GM20431 (cell line): Measurements from ENCODE around the gene MRAP.

Experiments used
- in situ Hi-C: fragments of 300-500 bp; cut with MseI, MboI; formaldehyde crosslinking; loops from one replicate; pipeline ENCODE4 v1.15.0; 2020; ENCODE audit warnings: low sequenced_read_pairs; ENCODE audit not compliant: unreplicated experiment

The MRAP gene

DNA sequence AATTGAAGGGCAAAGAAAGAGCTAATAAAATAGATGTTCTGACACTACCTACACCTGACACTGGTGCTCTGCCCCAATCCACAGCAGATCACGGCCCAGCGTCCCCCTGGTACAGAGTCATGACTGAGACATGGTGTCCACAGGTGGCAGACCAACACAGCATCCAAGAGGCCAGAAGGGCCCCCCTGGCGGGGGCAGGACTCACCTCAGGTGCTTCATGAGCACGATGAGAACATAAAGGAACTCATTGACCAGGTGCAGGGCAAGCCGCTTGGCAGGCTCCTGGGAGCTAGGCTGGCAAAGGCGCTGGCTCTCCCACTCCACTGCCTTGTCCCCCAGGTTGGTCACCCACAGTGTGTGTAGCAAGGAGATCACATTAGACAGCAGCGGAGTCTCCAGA, 20.4 kb downstream of the MRAP start:
- in situ Hi-C loops: no loop called here

DNA sequence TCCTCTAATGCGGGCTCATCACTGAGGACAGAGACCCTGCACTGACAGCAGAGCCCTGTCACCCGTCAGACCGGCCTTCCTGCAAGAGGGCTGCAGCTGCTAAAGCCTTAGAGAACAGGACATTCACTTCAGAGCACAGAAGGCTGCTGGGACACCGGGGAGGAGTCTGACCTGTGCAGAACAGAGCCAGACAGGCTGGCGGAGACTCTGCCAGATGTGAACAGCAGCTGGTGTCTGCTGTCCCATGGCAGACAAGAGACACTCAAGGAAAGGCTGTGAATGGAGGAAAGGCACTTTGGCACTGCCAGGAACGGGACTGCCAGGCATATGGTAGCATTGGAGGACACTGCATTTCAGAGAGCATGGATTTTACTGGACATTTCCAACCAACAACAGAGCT, 21.4 kb downstream of the MRAP start:
- in situ Hi-C loops: no loop called here

DNA sequence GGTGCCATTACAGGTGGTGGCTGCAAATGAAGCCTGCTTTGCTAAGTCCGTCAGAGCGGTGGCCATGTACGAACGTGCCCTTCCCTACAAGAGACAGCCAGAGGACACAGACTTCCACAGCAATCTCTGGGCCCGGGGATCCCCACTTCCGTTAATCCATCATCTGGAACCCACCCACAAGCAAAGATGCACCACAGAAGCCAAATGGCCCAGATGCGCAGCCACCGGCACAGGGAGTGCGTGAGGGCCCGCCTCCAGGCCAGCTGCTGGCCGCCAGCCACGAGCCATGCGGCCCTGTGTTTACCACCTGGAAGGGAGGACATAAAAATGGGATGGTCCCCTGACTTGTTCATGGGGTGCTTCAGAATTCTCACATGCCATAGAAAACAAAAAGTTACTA, 22.1 kb downstream of the MRAP start:
- in situ Hi-C loops: no loop called here

DNA sequence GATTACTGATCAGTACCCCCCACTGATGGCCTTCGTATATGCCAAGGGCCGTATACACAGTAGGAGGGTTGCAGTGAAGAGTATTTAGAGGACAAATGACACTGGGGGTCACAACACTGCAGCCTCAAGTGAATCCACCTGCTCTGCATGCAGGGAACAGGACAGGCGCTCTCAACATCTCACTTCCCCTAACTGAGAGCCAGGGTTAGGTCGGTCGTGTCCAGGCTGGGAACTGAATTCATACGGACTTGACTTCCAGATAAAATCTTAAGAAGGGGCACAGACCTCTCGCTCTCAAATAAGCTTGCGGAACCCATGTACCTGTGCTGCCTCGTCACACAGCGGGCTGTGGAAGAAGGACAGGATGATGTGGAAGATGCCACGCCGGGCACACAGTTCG, 22.8 kb downstream of the MRAP start:
- in situ Hi-C loops: no loop called here

- in situ Hi-C loops: no loop called here
These were observed 23.4 kb downstream of the MRAP start for GRCh38 chr21:32322103-32322502.

GRCh38 chr21:32322676-32323075, 24.0 kb downstream of the MRAP start:
- in situ Hi-C loops: no loop called here

DNA sequence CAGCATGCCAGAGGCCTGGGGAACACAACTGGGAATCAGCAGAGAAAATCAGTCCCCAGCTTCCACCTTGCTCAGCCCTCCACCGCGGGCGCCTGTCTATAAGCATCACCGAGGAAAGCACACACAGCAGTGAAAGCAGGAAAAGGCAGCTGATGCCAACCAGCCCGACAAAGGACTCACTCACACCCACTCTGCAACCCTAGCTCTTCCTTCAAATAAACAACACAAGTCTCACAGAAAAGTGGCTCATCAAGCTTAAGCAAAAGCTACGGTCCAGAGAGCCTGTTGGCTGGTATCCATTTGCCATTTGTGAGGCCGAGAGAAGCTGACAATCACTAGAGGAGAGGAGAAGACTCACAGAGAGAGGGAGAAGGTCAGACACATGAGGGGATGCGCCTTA, 27.1 kb downstream of the MRAP start:
- in situ Hi-C loops: no loop called here

DNA sequence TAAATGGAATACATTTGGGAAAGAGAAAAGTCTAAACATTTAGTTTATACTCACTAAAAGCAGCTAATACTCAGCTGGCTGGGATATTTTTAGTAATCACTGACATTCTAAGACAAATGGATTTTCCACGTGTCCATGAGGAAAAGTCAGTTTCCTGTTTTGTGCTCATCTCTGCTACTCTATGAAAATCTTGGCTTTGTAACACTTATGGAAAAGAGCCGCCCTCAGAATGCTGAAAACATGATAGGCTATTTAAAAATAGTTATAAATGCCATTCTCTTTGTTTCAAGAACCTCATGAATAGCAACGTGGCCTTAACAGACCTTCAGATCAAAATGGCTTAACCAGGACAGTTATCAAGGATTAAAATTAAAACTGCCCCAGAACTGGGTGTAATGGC, 29.9 kb downstream of the MRAP start:
- in situ Hi-C loops: no loop called here

- in situ Hi-C loops: no loop called here
These were observed 30.7 kb downstream of the MRAP start for GRCh38 chr21:32329331-32329730.

- in situ Hi-C loops: no loop called here
These were observed 31.1 kb downstream of the MRAP start for GRCh38 chr21:32329776-32330175.

GRCh38 chr21:32330784-32331311, 32.2 kb downstream of the MRAP start:
- in situ Hi-C loops: no loop called here

- in situ Hi-C loops: no loop called here
These were observed 33.0 kb downstream of the MRAP start for GRCh38 chr21:32331444-32332305.

- in situ Hi-C loops: no loop called here
These were observed 33.9 kb downstream of the MRAP start for GRCh38 chr21:32332463-32332951.

DNA sequence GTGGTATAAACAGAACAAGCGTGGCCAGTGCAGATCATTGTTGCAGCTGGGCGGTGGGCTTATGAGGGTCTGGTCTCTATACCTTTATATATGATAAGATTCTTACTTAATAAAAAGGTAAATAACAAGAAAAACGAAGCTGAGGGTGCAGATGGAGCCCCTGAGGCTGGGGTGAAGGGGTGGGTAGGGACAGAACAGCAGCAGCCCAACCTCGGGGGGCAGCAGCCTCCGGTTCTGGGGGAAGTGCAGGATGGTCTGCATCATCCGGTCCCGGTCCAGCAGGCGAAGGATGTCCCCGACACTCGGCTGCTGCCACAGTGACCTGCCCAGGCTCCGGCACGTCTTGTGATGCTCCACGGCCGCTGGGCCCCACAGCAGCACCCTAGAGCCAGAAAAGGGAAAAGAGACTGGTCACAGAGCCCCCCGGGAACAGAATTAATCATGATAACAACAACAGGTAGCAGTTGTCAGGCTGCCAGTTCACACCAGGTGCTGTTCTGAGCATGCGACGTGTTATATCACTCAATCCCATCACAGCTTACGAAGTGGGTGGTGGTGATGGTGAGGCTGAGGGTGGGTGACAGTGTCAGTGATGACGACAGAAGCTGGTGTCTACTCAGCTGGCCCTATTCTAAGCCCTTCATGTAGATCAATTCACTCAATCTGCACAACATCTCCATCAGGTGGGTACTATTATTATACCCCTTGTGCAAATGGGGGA, 35.5 kb downstream of the MRAP start:
- in situ Hi-C loops: no loop called here

DNA sequence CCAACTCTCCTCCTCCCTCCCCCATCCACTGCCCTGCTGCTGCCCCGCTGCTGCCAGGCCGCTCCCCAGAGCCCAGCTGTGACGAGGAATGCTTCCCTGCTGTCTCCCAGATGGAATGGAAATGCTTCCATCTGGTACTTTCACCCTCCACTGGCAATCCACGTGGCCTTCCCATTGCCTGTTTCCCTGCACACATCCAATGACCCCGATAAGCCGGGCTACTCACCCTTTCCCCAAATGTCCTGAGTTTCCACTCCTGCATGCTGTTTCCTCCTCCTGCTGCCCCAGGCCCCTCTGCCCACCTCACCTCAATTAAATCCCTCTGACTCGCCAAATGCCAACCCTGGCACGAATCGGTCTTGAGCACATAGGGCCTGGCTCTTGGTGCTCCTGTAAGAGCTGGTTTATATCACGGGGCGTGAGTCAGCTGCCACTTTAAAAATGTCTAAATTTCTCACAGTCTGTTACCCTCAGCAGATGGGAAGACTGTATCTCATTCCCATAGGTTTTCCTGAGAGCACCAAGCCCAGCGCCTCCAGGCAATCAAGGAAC, 36.4 kb downstream of the MRAP start:
- in situ Hi-C loops: no loop called here

DNA sequence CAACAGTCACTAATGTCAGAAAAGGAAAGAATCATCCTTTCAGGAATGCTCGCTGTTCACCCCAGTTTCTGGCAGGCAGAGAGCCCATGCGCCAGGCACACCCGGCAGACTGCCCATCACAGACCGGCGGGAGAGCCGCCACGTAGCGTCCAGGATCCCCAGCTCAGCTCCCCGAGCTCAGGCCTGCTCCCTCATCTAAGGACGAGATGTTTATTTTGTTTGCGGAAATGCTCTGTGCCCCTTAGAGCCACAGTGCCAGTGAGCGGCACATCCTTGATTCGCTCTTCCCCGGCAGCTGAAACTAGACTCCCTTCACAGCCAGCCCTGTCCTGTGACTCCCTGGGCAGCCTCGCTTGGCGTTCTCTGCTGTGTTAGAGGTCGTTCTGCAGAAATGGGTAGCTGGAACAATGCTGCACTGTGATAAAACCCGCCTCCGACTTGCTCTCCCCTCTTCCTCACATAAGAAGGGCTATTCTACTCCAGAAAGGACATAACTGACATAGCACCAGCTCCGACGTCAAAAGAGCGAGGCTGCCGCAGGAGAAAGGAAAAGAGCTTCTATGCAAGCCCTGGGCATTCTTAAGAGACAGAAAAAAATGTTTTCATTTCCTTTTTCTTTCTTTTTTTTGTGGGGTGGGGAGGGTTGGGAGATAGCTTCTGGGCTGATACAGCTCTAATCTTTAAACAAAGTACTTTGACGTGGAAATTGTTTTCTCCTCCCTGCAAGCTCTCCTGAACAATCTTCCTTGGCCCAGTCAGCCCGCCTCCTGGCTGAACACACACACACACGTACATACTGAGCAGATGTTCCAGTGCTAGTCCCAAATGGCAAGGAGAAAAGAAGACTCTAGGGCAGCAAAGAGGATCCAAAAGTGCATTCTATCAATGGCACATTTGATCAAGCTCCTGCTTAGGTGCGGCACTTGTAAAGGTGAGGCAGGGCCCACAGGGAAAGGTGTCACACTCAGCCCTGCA, 37.2 kb downstream of the MRAP start:
- in situ Hi-C loops: no loop called here

DNA sequence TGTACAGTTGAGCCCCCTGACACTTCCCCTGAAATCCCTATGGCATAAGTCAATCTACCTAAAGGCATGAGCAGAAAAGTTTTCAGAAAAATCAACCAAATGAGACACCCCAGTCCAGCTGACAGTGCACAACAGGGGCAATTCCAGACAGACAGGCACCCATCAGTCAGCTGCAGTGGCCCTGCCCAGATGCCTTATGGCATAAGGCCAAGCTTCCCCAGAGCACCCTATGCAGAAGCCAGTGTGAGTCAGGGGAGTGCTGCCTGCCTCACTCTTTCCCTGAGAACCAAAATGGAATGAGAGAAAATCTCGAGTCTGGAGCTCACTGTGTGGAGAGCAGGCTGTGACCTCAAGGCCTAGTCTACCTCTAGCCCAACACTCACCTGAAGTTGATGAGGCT, 38.1 kb downstream of the MRAP start:
- in situ Hi-C loops: no loop called here

DNA sequence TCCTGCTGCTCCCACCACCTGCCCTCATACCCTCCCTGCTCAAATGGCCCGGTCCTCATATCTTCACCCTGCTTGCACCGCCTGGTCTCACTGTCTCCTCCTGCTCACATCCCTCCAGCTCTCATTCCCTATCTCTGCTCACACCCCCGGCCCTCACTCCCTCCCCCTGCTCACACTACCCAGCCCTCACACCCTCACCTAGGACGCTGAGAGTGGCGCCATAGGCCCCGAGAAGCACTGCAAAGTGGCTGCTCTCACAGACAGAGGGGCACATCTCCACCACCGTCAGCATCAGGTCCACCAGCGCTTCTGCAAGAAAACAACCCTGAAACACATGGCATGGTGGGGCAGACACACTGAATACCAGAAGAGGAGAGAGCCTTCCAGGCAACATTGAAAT, 38.6 kb downstream of the MRAP start:
- in situ Hi-C loops: no loop called here

DNA sequence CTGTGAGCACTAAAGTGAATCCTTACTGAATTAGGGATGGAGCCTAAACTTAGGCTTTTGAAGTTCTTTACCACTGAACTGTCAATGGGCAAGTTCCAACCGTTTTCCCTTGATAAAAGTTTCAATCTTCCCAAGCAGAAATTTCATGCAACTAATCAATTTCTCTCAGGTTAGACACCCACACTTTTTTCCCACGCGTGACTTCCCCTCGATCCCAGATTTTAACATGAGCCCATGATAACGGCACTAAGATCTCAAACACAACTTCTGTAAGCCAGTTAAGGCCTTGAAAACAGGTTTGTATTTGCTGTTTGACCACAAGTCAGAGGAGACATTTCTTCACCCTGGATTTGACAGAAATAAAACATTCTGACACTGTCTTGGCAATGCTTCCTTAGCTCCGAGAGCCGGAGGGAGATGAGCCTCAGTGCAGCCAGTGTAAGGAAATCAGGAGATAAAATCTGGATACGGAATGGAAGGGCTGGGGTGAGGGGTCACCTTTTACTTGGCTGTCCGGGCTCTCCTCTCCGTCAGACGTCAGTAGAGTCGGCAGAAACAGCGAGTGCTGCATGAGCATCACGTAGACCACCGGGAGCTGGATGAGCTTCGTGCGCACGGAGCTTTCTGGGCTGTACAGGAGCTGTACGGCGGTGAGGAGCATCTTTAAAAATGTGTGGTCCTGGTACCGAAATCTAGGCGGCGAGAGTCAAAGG, 39.7 kb downstream of the MRAP start:
- in situ Hi-C loops: no loop called here
